Measurements from ENCODE around the gene TMEM201. TPM values are rescaled to one million over a fixed set of nuclear protein-coding genes. Genes with fewer than 3 reads are reported as not detected.

Gene TMEM201
- total and polyA plus RNA-seq, 2 of the 4 experiments (the other 2 are of a cell fraction), result 1.3 to 8.7 TPM

- WGBS, 2 experiments (ENCODE audit: extremely low coverage in 2 of 2, insufficient read length in 1 of 2), result 98% methylated on average over 8 of the region's 25 CpGs; no CpG with 5 or more reads in 1 of the 2 experiments
- Histone ChIP-seq H3K9me3 (ENCODE audit: control insufficient read depth, insufficient read depth, low read length) (no peaks in the 10 kb centered on the region), H4K91ac (ENCODE audit: insufficient read depth, low read depth, low read length) (no peak overlapping the region), H3K4me1 (ENCODE audit: control insufficient read depth, insufficient read depth, low read length) (no peaks in the 10 kb centered on the region), H3K36me3 (ENCODE audit: control insufficient read depth, insufficient read depth, low read length) (peaks cover 22% of the 10 kb centered on the region), H3K4ac (ENCODE audit: low read depth, low read length) (no peak overlapping the region), H2BK20ac (ENCODE audit: low read depth, low read length) (no peak overlapping the region), H3K18ac (ENCODE audit: low read depth, low read length) (no peak overlapping the region), H3K23ac (ENCODE audit: low read depth, low read length) (no peak overlapping the region), H3K4me2 (ENCODE audit: low read depth, low read length) (no peak overlapping the region), H2BK120ac (ENCODE audit: low read depth, low read length) (no peak overlapping the region), H3K27me3 (ENCODE audit: control insufficient read depth, insufficient read depth, low read length) (no peaks in the 10 kb centered on the region), H4K5ac (ENCODE audit: low read depth, low read length) (no peak overlapping the region), H3K9ac (ENCODE audit: low read depth, low read length) (no peak overlapping the region), H3K4me3 (ENCODE audit: insufficient read depth, low read depth, low read length) (no peak overlapping the region), H2AK5ac (ENCODE audit: low read depth, low read length) (no peak overlapping the region), H2AFZ (replicated peaks; ENCODE audit: low read length, poor library complexity) (no peak overlapping the region), H3K79me1 (ENCODE audit: low read depth in 1 of 2, low read length in 2 of 2) (no peaks in the 10 kb centered on the region), H3K9me1 (ENCODE audit: insufficient read depth, low read length) (no peaks in the 10 kb centered on the region), H2BK5ac (ENCODE audit: low read depth, low read length, poor library complexity, severe bottlenecking) (no peak overlapping the region), H4K20me1 (ENCODE audit: insufficient read depth, low read length) (no peaks in the 10 kb centered on the region; the same call in 1 of the 2 replicates), H3K27ac (ENCODE audit: insufficient read depth, low read length) (no peak overlapping the region), H3K56ac (ENCODE audit: extremely low read depth, insufficient read depth, low read length) (no peak overlapping the region), H3K14ac (replicated peaks; ENCODE audit: low read depth, low read length) (no peak overlapping the region), H2AK9ac (replicated peaks; ENCODE audit: low read depth, low read length, poor library complexity) (no peak overlapping the region), H2BK15ac (ENCODE audit: low read depth, low read length) (no peak overlapping the region), H4K8ac (ENCODE audit: low read depth in 2 of 2, low read length in 2 of 2) (no peak overlapping the region)
- DNase-seq, result no peak
- ChIA-PET CTCF (no interaction called here), POLR2A (ENCODE audit: unreplicated experiment) (no interaction called here)
- TF ChIP-seq RAD21 (IDR thresholded peaks at IDR 0.05; ENCODE audit: low read length) (no peak), CEBPB (IDR thresholded peaks at IDR 0.05; ENCODE audit: low read depth, low read length) (no peak), RCOR1 (IDR thresholded peaks at IDR 0.05; ENCODE audit: insufficient replicate concordance, low read length) (no peak), RFX5 (IDR thresholded peaks at IDR 0.05; ENCODE audit: low read depth, low read length) (no peak), CHD1 (IDR thresholded peaks at IDR 0.05; ENCODE audit: low read depth, low read length) (no peak), MAFK (IDR thresholded peaks at IDR 0.05; ENCODE audit: low read depth, low read length) (no peak)
- intact Hi-C loops (cut with micrococcal nuclease), result no loop called here
- dilution Hi-C loops (cut with HindIII; ENCODE audit: low sequenced_read_pairs, unreplicated experiment), result no loop called here
- no peak for ATAC-seq (ENCODE audit: low read depth)
- BruUV-seq (replicated peaks), result no TSS peak
- in situ Hi-C loops (cut with MboI; ENCODE audit: low sequenced_read_pairs), result no loop called here
Observed at GRCh38 chr1:9610548-9610947, 21.8 kb downstream of the TMEM201 start.

All from IMR-90 (cell line).